Karpas-422 (cell line): ENCODE measurements around the gene STK32B. TPM values are rescaled to one million over a fixed set of nuclear protein-coding genes. Genes with fewer than 3 reads are reported as not detected.

Experiments used
- DNase-seq: peaks from one replicate; pipeline ENCODE4 v3.0.0-alpha.2; 2015
- H2AFZ ChIP-seq: fragments of 200-600 bp; sonication (generic); 2 replicates; pipeline ENCODE4 v1.6.1; 2014; ENCODE audit warnings: antibody characterized with exemption, low read length, mixed read lengths
- H3K27ac ChIP-seq: fragments of 200-600 bp; sonication (generic); 2 replicates; pipeline ENCODE4 v1.5.1; 2014; ENCODE audit warnings: mild to moderate bottlenecking, low read length, moderate library complexity
- H3K27me3 ChIP-seq: fragments of 200-600 bp; sonication (generic); 2 replicates; pipeline ENCODE4 v1.6.1; 2014; ENCODE audit warnings: low read length, mixed read lengths
- H3K36me3 ChIP-seq: fragments of 200-600 bp; sonication (generic); 2 replicates; pipeline ENCODE4 v1.6.1; 2014; ENCODE audit warnings: low read length, mixed read lengths; ENCODE audit not compliant: insufficient read depth
- H3K4me1 ChIP-seq: fragments of 200-600 bp; sonication (generic); 2 replicates; pipeline ENCODE4 v1.6.1; 2014; ENCODE audit warnings: mild to moderate bottlenecking, low read length, mixed read lengths
- H3K4me2 ChIP-seq: fragments of 200-600 bp; sonication (generic); 2 replicates; pipeline ENCODE4 v1.6.1; 2014; ENCODE audit warnings: low read length, low read depth, mild to moderate bottlenecking; ENCODE audit not compliant: poor library complexity, severe bottlenecking
- H3K4me3 ChIP-seq: fragments of 200-600 bp; sonication (generic); 2 replicates; pipeline ENCODE4 v1.5.1; 2014; ENCODE audit warnings: mild to moderate bottlenecking, antibody characterized with exemption, low read length, mixed read lengths
- H3K79me2 ChIP-seq: fragments of 200-600 bp; sonication (generic); 2 replicates; pipeline ENCODE4 v1.6.1; 2014; ENCODE audit warnings: mild to moderate bottlenecking, low read length, mixed read lengths
- H3K9ac ChIP-seq: fragments of 200-600 bp; sonication (generic); 2 replicates; pipeline ENCODE4 v1.6.0; 2014; ENCODE audit warnings: low read length
- H3K9me2 ChIP-seq: fragments of 200-600 bp; sonication (generic), shearing (Covaris generic); replicated peaks from 2 replicates; pipeline ENCODE4 v1.6.0; 2014; ENCODE audit warnings: mild to moderate bottlenecking, low read length, moderate library complexity; ENCODE audit not compliant: insufficient read depth
- H3K9me3 ChIP-seq: fragments of 300-700, 200-600 bp; sonication (generic); 2 replicates; pipeline ENCODE4 v1.6.1; 2014; ENCODE audit warnings: low read length, mixed read lengths
- H4K20me1 ChIP-seq: fragments of 200-600 bp; sonication (generic); 2 replicates; pipeline ENCODE4 v1.6.1; 2014; ENCODE audit warnings: mild to moderate bottlenecking, antibody characterized with exemption, low read length, low read depth; ENCODE audit not compliant: insufficient read depth
- total RNA-seq: library from RNA; depleted of rRNA; stranded (reverse); fragments of >200 nt; shearing (Covaris generic); gene quantifications from 2 replicates; pipeline ENCODE4 v1.2.3, GENCODE V29; 2014; ENCODE audit warnings: low replicate concordance

Gene STK32B
- total RNA-seq, 1 experiment from 2014 or later: not detected

GRCh38 chr4:5409237-5409636, 358.0 kb downstream of the STK32B start:
- Histone ChIP-seq H3K9ac (no peak overlapping the region), H3K4me3 (no peak overlapping the region), H3K4me2 (no peak overlapping the region), H4K20me1 (no peaks in the 10 kb centered on the region), H3K9me3 (no peaks in the 10 kb centered on the region), H3K27ac (no peak overlapping the region), H2AFZ (no peak overlapping the region), H3K9me2 (no peaks in the 10 kb centered on the region), H3K4me1 (no peaks in the 10 kb centered on the region), H3K79me2 (no peaks in the 10 kb centered on the region), H3K27me3 (no peaks in the 10 kb centered on the region), H3K36me3 (no peaks in the 10 kb centered on the region)
- no peak for DNase-seq

- DNase-seq: no peak
- H3K4me2 ChIP-seq: no peak overlapping the region
- no peaks in the 10 kb centered on the region for H3K9me3 ChIP-seq
These were observed 358.8 kb downstream of the STK32B start for GRCh38 chr4:5409972-5410618.

GRCh38 chr4:5412296-5412695, 361.0 kb downstream of the STK32B start:
- H3K4me3 ChIP-seq: no peak overlapping the region

More at GRCh38 chr4:5409972-5410618, 358.8 kb downstream of the STK32B start:
- Histone ChIP-seq H3K27me3 (no peaks in the 10 kb centered on the region), H3K36me3 (no peaks in the 10 kb centered on the region), H2AFZ (no peak overlapping the region), H3K27ac (no peak overlapping the region), H3K4me3 (no peak overlapping the region), H3K9me2 (no peaks in the 10 kb centered on the region), H3K79me2 (no peaks in the 10 kb centered on the region), H3K9ac (no peak overlapping the region), H4K20me1 (no peaks in the 10 kb centered on the region), H3K4me1 (no peaks in the 10 kb centered on the region)

GRCh38 chr4:5412751-5413150, 361.5 kb downstream of the STK32B start:
- Histone ChIP-seq H3K4me2 (no peak overlapping the region), H4K20me1 (no peaks in the 10 kb centered on the region), H3K79me2 (no peaks in the 10 kb centered on the region), H3K27ac (no peak overlapping the region), H2AFZ (no peak overlapping the region), H3K36me3 (no peaks in the 10 kb centered on the region), H3K9ac (no peak overlapping the region), H3K9me2 (no peaks in the 10 kb centered on the region), H3K27me3 (0 out of 2 replicates have a peak, but pooled peaks cover 2% of the 10 kb centered on the region), H3K4me1 (no peaks in the 10 kb centered on the region), H3K9me3 (no peaks in the 10 kb centered on the region), H3K4me3 (no peak overlapping the region)
- no peak for DNase-seq

More at GRCh38 chr4:5412296-5412695, 361.0 kb downstream of the STK32B start:
- Histone ChIP-seq H3K4me1 (no peaks in the 10 kb centered on the region), H3K9ac (no peak overlapping the region), H3K27ac (no peak overlapping the region), H3K9me2 (no peaks in the 10 kb centered on the region), H3K79me2 (no peaks in the 10 kb centered on the region), H3K36me3 (no peaks in the 10 kb centered on the region), H4K20me1 (no peaks in the 10 kb centered on the region), H3K27me3 (no peaks in the 10 kb centered on the region), H3K9me3 (no peaks in the 10 kb centered on the region), H3K4me2 (no peak overlapping the region), H2AFZ (no peak overlapping the region)
- no peak for DNase-seq

GRCh38 chr4:5416637-5417036, 365.4 kb downstream of the STK32B start:
- DNase-seq: no peak
- Histone ChIP-seq H3K9ac (no peak overlapping the region), H3K4me1 (no peaks in the 10 kb centered on the region), H3K36me3 (no peaks in the 10 kb centered on the region), H3K79me2 (no peaks in the 10 kb centered on the region), H3K9me2 (no peaks in the 10 kb centered on the region), H4K20me1 (no peaks in the 10 kb centered on the region), H2AFZ (no peak overlapping the region), H3K9me3 (no peaks in the 10 kb centered on the region), H3K4me3 (no peak overlapping the region), H3K27ac (no peak overlapping the region), H3K27me3 (0 out of 2 replicates have a peak, but pooled peaks cover 3% of the 10 kb centered on the region), H3K4me2 (no peak overlapping the region)

GRCh38 chr4:5420266-5420665, 369.0 kb downstream of the STK32B start:
- no peak overlapping the region for H3K4me3 ChIP-seq
- no peak overlapping the region for H3K27ac ChIP-seq

GRCh38 chr4:5421416-5421815, 370.1 kb downstream of the STK32B start:
- Histone ChIP-seq H3K27me3 (0 out of 2 replicates have a peak, but pooled peaks cover 3% of the 10 kb centered on the region), H3K4me1 (no peaks in the 10 kb centered on the region), H3K9ac (no peak overlapping the region), H3K4me2 (no peak overlapping the region), H3K9me3 (no peaks in the 10 kb centered on the region), H2AFZ (no peak overlapping the region), H3K9me2 (no peaks in the 10 kb centered on the region), H3K79me2 (no peaks in the 10 kb centered on the region), H3K27ac (no peak overlapping the region), H4K20me1 (no peaks in the 10 kb centered on the region), H3K36me3 (no peaks in the 10 kb centered on the region), H3K4me3 (no peak overlapping the region)
- no peak for DNase-seq

More at GRCh38 chr4:5420266-5420665, 369.0 kb downstream of the STK32B start:
- no peaks in the 10 kb centered on the region for H3K79me2 ChIP-seq
- H3K4me1 ChIP-seq: no peaks in the 10 kb centered on the region
- no peak overlapping the region for H3K9ac ChIP-seq
- H3K9me3 ChIP-seq: no peaks in the 10 kb centered on the region
- no peaks in the 10 kb centered on the region for H3K9me2 ChIP-seq
- no peak for DNase-seq
- H2AFZ ChIP-seq: no peak overlapping the region
- H3K4me2 ChIP-seq: no peak overlapping the region
- 0 out of 2 replicates have a peak, but pooled peaks cover 3% of the 10 kb centered on the region for H3K27me3 ChIP-seq
- H4K20me1 ChIP-seq: no peaks in the 10 kb centered on the region
- H3K36me3 ChIP-seq: no peaks in the 10 kb centered on the region

GRCh38 chr4:5422195-5422594, 370.9 kb downstream of the STK32B start:
- H4K20me1 ChIP-seq: no peaks in the 10 kb centered on the region
- no peak overlapping the region for H3K9ac ChIP-seq
- H3K4me1 ChIP-seq: no peaks in the 10 kb centered on the region
- no peak overlapping the region for H3K4me3 ChIP-seq
- no peaks in the 10 kb centered on the region for H3K36me3 ChIP-seq
- no peaks in the 10 kb centered on the region for H3K79me2 ChIP-seq
- no peaks in the 10 kb centered on the region for H3K9me3 ChIP-seq
- no peaks in the 10 kb centered on the region for H3K9me2 ChIP-seq
- 0 out of 2 replicates have a peak, but pooled peaks cover 3% of the 10 kb centered on the region for H3K27me3 ChIP-seq
- no peak for DNase-seq
- H3K27ac ChIP-seq: no peak overlapping the region
- no peak overlapping the region for H2AFZ ChIP-seq
- no peak overlapping the region for H3K4me2 ChIP-seq
